Ovary (tissue), 3 donors: Measurements from ENCODE around the gene COBL.

Experiments used
- CTCF ChIP-seq, 3 donors: fragments of 450-650 bp in 2 of 3; fragments of 200-600 bp in 1 of 3; IDR thresholded peaks; one replicate each; pipeline versions ENCODE4 v1.5.1 to v1.8.0; 2016 to 2022; ENCODE audit warnings: antibody characterized with exemption in 3 of 3, mild to moderate bottlenecking in 1 of 3
- EP300 ChIP-seq: sonication (generic); formaldehyde crosslinking; IDR thresholded peaks from one replicate; pipeline ENCODE4 v1.6.1; 2017; ENCODE audit warnings: antibody characterized with exemption
- POLR2A ChIP-seq: fragments of 450-650 bp; IDR thresholded peaks from one replicate; pipeline ENCODE4 v1.6.1; 2017; ENCODE audit warnings: antibody characterized with exemption, mild to moderate bottlenecking, moderate library complexity
- donor health status: DM: no; HTN: no; CAD: no.

GRCh38 chr7:51102828-51103227 is 213.8 kb downstream of the COBL start:
- no peak for TF ChIP-seq POLR2A
- no peak for TF ChIP-seq CTCF (IDR thresholded peaks at IDR 0.05)
- no peak for TF ChIP-seq EP300
